HG03097 (cell line): ENCODE data around the gene AIFM3.

Experiments
- ATAC-seq: cut with Tn5 transposase; IDR thresholded peaks from one replicate; pipeline ENCODE4 v1.9.1; 2021; ENCODE audit not compliant: unreplicated experiment, low FRiP score

The AIFM3 gene

DNA sequence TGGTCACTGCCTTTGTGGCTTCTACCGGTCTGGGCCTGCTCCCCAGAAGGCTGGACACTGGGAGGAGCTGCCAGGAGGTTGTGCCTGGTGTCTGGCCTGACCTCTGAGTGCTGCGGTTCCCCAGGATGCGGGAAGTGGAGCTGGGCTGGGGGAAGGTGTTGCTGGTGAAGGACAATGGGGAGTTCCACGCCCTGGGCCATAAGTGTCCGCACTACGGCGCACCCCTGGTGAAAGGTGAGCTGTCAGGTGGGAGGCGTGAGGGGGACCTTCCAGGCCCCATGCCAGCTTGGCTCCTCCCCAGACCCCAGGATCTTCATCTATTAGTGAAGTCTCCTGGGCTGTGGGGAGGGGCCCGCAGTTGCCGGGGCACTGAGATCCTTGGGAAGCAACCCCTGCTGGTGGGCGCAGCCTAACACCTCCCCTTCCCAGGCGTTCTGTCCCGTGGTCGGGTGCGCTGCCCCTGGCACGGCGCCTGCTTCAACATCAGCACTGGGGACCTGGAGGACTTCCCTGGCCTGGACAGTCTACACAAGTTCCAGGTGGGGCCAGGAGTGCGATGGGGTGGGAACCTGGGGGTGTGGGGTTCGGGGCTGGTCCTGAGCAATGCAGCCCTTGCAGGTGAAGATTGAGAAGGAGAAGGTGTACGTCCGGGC lies 6.7 kb downstream of the AIFM3 start:
- no peak for ATAC-seq

GRCh38 chr22:20974336-20974955 lies 7.4 kb downstream of the AIFM3 start:
- ATAC-seq, result no peak

GRCh38 chr22:20975541-20976290 lies 8.7 kb downstream of the AIFM3 start:
- ATAC-seq, result no peak

- ATAC-seq, result no peak
Observed at GRCh38 chr22:20976291-20976877, 9.3 kb downstream of the AIFM3 start.

GRCh38 chr22:20977019-20977418 lies 10.0 kb downstream of the AIFM3 start:
- no peak for ATAC-seq

DNA sequence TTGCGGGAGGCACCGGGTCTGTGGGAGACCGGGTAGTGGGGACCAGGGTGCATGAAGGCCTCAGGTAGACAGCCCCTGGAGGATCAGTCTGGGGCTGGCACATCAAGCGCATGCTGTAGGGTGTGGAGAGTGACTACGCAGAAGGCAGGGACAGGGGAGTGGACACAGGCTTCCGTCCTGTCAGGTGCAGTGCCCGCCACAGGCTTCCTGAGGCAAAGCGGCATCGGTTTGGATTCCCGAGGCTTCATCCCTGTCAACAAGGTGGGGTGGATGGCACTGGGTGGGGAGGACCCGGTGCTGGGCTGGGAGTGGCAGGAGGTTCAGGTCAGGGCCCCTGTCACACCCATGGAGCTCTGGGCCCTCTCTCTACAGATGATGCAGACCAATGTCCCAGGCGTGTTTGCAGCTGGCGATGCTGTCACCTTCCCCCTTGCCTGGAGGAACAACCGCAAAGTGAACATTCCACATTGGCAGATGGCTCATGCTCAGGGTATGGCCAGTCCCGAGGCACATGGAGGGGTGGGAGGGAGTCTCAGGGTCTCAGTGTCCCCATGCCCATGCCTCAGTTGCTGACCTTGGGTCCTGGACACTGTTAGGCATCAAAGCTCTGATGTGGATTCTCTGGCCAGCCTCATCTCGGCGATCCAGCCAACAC lies 10.6 kb downstream of the AIFM3 start:
- no peak for ATAC-seq

DNA sequence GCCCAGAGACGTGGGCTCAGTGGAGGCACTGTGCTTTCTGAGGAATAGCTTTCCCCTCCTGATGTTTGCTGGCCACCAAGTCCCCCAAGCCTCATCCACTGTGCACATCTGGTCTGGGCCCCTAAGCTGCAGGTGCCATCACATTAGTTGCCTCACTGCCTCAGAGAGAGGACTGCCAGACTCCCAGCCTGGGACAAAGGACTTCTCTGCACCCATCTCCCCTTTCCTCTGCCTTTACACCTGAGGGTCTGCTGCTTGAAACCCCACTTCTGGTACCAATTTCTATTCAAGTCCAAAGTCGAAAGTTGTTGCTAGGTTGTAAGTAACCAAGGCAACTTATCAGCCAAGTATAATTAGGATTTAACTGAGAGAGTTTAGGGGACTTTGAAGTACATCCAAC lies 11.4 kb downstream of the AIFM3 start:
- ATAC-seq, result no peak

- no peak for ATAC-seq
Observed at GRCh38 chr22:20979243-20979809, 12.3 kb downstream of the AIFM3 start.

- ATAC-seq, result no peak
Observed at GRCh38 chr22:20979940-20980453, 12.9 kb downstream of the AIFM3 start.

DNA sequence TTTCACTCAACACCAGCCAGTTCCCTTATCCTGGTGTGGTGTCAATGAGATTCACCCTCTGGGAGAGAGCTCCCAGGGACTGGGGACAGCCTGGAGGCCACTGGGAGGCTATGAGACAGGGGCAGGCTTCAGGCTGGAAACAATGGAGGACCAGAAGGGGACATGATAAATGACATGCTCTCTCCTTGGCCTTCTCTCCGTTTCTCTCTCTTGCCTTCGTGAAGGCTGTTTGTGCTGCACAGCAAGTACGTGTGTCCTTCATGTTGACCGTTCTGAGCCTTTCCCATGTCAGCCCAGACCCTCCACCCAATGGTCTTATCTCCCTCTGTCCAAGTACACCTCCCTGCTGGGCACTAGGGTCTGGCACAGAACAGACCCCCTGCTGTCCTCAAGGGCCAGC lies 13.5 kb downstream of the AIFM3 start:
- no peak for ATAC-seq

DNA sequence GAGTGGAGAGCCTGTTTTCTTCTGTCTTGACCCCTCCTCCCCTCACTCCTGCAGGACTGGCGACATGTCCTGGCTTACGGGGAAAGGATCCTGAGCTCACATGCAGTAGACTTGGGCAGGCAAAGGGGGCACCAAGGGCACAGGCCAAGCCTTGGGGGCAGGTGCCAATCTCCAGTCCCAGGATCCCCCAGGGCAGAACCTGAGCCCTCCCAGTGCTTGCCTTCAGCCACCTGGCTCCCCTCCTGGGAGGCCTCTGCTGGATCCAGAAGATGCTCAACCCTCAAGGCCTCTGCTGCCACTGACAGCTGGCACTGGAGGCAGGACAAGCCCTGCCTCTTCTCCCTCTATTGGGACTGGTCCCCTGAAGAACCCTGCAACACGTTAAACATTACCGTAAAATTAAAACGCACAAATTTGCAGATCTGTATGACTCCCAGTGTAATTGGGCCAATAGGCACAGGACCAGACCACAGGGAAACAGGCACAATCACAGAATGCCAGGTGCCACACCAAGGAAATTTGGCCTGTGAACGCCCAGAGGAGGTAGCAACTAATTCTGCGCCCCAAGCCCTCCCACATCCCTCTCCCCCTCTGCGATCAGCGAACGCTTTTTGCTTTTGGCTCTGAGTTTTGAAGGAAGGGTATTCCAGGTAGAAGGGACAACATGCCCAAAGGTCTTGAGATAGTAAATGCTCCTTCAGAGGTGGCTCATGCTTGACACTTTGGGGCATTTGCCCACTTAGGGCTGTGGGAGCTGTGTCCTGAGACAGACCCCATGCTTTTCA lies 14.1 kb downstream of the AIFM3 start:
- ATAC-seq, result peak; percentile 7

DNA sequence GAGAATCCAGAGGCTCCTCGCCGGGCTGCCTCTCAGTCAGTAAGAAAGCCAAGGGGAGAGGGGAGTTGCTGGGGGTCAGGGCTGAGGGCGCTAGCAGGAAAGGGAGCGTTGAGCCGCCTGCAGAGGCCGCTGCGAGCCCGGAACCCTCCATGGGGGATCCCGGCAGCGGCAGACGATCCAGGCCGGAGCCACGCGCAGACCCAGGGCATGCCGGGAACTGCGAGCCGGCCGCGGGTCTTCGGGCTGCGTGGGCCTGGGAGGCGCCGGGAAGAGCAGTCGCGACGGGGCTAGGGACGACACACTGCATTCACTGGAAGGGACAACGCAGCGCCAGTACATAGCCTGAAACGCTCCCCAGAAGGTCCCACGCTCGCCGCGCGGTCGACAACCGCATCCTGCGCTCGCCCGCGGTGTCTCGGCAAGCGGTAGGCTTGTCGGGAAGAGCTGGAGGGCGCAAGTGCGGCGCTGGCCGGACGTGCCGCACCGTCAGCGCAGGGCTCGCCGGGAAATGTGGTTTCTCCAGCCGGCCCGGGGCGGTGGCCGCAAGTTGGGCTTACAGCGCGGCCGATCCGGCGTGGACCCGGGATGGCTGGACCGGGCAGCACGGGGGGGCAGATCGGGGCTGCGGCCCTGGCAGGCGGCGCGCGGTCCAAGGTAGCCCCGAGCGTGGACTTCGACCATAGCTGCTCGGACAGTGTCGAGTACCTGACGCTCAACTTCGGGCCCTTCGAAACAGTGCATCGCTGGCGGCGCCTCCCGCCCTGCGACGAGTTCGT lies 14.9 kb downstream of the AIFM3 start, which contains the start of gene LZTR1:
Gene LZTR1 (plus strand): TSS at position 511 of the 776 bp plus-strand sequence. CDS start 75 bp downstream, at position 586.
- ATAC-seq, result peak; percentile 63

- peak; percentile 2 for ATAC-seq
Observed at GRCh38 chr22:20982563-20982882, 15.5 kb downstream of the AIFM3 start.

- ATAC-seq, result no peak
Observed at GRCh38 chr22:20983081-20983771, 16.2 kb downstream of the AIFM3 start.

- no peak for ATAC-seq
Observed at GRCh38 chr22:20985720-20986119, 18.7 kb downstream of the AIFM3 start.

DNA sequence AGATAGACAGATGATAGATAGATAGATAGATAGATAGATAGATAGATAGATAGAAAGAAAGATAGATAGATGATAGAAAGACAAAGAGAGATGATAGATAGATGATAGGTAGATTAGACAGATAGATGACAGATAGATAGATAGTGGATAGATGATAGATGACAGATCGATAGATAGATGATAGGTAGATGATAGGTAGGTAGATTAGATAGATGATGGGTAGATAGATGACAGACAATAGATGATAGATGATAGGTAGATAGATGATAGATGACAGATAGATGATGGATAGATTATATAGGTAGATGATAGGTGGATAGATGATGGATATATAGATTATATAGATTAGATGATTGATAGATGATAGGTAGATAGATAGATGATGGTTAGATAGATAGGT lies 19.3 kb downstream of the AIFM3 start:
- ATAC-seq, result no peak

DNA sequence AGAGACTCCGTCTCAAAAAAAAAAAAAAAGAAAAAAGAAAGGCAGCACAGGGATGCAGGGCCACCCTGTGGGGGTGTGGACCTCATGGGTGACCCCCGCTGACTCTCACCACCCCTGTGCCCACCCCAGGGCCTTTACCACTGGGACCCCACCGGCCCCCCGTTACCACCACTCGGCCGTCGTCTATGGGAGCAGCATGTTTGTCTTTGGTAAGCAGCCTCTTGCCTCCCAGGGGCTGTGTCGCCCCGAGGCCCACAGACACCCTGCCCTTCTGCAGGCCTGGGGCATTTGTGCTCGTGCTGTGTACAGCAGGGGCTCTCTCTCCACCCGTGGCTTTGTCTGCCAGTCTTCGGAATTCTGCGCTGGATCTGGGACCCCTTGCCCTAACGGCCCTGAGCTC lies 20.3 kb downstream of the AIFM3 start:
- no peak for ATAC-seq

DNA sequence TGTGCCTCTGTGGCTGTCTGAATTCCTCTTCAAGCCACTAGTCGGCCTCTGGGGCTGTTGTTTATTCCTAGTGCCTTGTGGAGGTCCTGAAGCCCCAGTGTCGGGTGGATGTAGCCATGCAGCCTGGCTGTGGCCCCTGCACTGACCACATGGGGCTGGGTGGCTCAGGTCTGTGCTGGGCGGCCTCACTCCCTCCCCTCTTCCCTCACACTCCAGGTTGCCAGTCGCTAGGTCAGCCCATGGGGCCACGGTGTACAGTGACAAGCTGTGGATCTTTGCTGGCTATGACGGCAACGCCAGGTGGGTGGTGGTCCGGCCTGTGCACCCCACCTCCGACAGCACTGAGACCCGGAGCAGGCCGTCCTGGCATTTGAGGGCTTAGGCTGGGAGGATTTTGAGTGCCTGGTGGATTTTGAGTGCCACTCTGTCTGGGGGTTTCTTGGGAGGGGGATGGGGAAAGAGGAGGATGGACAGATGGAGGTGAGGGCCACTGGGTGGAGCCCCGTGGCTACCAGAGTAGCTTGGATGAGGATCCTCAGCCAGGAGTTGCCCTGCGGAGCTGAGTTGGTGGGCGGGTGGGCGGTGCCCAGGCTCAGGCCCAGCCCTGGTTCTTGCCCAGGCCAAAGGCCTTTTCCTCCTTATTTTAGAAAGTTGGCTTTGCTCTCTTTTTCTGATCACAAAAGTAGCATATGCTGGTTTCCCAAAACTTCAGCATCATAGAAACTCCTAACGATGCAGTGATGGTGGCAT lies 21.7 kb downstream of the AIFM3 start:
- no peak for ATAC-seq
